K562 (cell line): ENCODE results near the gene PRR36. TPM values are rescaled to one million over a fixed set of nuclear protein-coding genes. Genes with fewer than 3 reads are reported as not detected.

ENCODE experiments used
- GATA2 ChIP-seq: sonication (generic); formaldehyde crosslinking; IDR thresholded peaks from 2 replicates; pipeline ENCODE4 v1.4.0; 2020; ENCODE audit warnings: mild to moderate bottlenecking, missing genetic modification reagents
- MXI1 ChIP-seq: IDR thresholded peaks from 2 replicates; pipeline ENCODE4 v1.6.1; 2011; ENCODE audit warnings: low read depth, mild to moderate bottlenecking, improper control_type of control experiment, low read length
- NEUROD1 ChIP-seq: fragments of 150-350 bp; IDR thresholded peaks from 2 replicates; pipeline ENCODE4 v1.6.1; 2014; ENCODE audit warnings: borderline replicate concordance, low read length, low read depth; ENCODE audit not compliant: partially characterized antibody
- ZNF76 ChIP-seq: fragments of 250-450 bp; sonication (Bioruptor Pico); IDR thresholded peaks from 2 replicates; pipeline ENCODE4 v1.4.0; 2020; ENCODE audit warnings: mild to moderate bottlenecking, moderate library complexity, borderline replicate concordance
- polyA plus RNA-seq, 8 experiments: library from polyadenylated mRNA; depleted of rRNA in 4 of 8; stranded (reverse) in 5 of 8; unstranded in 3 of 8; fragments of >200 nt; fragmentation: Nextera tagmentation in 2 of 8; fragmentation: Illumina TruSeq in 1 of 8; extraction: Ambion mirVana in 2 of 8; extraction: Trizol in 1 of 8; gene quantifications; 2 replicates each; pipeline versions ENCODE4 v1.2.1 to v1.2.3, GENCODE V29; 2011 to 2014; ENCODE audit warnings: inconsistent platforms in 1 of 8, missing spikeins in 1 of 8
- total RNA-seq, 7 experiments: library from RNA; depleted of rRNA in 6 of 7; stranded (reverse); fragments of >200 nt in 6 of 7; fragmentation: Illumina TruSeq in 2 of 7; extraction: Trizol in 2 of 7; gene quantifications; 2 replicates each; pipeline versions ENCODE4 v1.2.1 to v1.2.3, GENCODE V29; 2011 to 2021; ENCODE audit warnings: low replicate concordance in 1 of 7
- TF ChIP-seq, protein P1 (sequence below): sonication (generic); formaldehyde crosslinking; IDR thresholded peaks from 2 replicates; pipeline ENCODE4 v1.8.1; 2023; ENCODE audit warnings: mild to moderate bottlenecking, missing genetic modification reagents
- TF ChIP-seq, protein P2 (sequence below): IDR thresholded peaks from 2 replicates; pipeline ENCODE4 v1.6.1; 2014; ENCODE audit warnings: antibody characterized with exemption
- TF ChIP-seq, protein P3 (sequence below): fragments of 200-600 bp; sonication (generic); IDR thresholded peaks from one replicate; pipeline ENCODE4 v1.6.1; 2012; ENCODE audit warnings: mild to moderate bottlenecking, low read depth, low read length, inconsistent platforms

The PRR36 gene
- total and polyA plus RNA-seq, 9 of the 15 experiments (the other 6 are each of a cell fraction or from before 2014, with no cell fraction given): 0.05 to 0.42 (median 0.06) TPM; not detected in 6

DNA sequence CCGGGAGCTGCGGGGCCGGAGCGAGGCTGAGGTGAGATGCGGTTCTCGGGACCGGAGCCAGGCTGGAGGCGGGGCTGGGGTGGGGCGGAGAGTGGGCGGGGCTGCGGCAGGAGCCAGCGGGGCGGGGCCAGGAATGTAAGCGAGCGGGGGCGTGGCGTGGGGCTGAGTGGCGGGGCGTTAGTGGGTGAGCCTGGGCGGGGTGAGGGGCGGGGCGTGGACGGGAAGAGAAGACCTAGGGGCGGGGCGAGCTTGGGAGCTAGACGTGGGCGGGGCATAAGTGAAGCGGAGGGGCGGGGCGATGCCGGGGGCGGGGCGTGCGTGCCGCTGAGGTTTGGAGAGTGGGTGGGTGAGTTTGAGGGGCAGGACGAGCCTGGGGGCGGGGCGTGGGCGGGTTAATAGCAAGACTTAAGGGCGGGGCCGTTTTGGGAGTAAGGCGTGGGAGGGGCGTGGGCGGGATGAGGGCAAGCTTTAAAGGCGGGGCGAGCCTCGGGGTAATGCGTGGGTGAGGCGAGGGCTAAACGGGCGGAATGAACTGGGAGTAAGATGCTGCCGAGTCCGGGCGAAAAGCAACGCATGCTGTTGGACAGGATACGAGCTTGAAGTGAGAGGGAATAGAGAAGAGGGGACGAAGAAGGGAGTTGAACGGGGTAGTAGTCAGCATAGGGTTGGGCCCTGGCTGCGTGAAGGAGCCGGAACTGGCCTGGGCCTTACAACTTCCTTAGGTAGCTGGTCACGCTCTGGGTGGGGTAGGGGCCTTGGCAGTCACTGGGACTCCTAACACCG lies 46.5 kb upstream of the PRR36 start (continued):
- TF ChIP-seq, protein P1, sequence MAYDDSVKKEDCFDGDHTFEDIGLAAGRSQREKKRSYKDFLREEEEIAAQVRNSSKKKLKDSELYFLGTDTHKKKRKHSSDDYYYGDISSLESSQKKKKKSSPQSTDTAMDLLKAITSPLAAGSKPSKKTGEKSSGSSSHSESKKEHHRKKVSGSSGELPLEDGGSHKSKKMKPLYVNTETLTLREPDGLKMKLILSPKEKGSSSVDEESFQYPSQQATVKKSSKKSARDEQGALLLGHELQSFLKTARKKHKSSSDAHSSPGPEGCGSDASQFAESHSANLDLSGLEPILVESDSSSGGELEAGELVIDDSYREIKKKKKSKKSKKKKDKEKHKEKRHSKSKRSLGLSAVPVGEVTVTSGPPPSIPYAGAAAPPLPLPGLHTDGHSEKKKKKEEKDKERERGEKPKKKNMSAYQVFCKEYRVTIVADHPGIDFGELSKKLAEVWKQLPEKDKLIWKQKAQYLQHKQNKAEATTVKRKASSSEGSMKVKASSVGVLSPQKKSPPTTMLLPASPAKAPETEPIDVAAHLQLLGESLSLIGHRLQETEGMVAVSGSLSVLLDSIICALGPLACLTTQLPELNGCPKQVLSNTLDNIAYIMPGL (CRISPR knock-in tag): no peak
- no peak; the same call in 1 of the 2 replicates for TF ChIP-seq MXI1
- TF ChIP-seq ZNF76 (CRISPR knock-in tag): no peak
- no peak for TF ChIP-seq NEUROD1
- TF ChIP-seq, protein P2, sequence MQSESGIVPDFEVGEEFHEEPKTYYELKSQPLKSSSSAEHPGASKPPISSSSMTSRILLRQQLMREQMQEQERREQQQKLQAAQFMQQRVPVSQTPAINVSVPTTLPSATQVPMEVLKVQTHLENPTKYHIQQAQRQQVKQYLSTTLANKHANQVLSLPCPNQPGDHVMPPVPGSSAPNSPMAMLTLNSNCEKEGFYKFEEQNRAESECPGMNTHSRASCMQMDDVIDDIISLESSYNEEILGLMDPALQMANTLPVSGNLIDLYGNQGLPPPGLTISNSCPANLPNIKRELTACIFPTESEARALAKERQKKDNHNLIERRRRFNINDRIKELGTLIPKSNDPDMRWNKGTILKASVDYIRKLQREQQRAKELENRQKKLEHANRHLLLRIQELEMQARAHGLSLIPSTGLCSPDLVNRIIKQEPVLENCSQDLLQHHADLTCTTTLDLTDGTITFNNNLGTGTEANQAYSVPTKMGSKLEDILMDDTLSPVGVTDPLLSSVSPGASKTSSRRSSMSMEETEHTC: no peak
- TF ChIP-seq GATA2 (CRISPR knock-in tag): no peak
- TF ChIP-seq, protein P3, sequence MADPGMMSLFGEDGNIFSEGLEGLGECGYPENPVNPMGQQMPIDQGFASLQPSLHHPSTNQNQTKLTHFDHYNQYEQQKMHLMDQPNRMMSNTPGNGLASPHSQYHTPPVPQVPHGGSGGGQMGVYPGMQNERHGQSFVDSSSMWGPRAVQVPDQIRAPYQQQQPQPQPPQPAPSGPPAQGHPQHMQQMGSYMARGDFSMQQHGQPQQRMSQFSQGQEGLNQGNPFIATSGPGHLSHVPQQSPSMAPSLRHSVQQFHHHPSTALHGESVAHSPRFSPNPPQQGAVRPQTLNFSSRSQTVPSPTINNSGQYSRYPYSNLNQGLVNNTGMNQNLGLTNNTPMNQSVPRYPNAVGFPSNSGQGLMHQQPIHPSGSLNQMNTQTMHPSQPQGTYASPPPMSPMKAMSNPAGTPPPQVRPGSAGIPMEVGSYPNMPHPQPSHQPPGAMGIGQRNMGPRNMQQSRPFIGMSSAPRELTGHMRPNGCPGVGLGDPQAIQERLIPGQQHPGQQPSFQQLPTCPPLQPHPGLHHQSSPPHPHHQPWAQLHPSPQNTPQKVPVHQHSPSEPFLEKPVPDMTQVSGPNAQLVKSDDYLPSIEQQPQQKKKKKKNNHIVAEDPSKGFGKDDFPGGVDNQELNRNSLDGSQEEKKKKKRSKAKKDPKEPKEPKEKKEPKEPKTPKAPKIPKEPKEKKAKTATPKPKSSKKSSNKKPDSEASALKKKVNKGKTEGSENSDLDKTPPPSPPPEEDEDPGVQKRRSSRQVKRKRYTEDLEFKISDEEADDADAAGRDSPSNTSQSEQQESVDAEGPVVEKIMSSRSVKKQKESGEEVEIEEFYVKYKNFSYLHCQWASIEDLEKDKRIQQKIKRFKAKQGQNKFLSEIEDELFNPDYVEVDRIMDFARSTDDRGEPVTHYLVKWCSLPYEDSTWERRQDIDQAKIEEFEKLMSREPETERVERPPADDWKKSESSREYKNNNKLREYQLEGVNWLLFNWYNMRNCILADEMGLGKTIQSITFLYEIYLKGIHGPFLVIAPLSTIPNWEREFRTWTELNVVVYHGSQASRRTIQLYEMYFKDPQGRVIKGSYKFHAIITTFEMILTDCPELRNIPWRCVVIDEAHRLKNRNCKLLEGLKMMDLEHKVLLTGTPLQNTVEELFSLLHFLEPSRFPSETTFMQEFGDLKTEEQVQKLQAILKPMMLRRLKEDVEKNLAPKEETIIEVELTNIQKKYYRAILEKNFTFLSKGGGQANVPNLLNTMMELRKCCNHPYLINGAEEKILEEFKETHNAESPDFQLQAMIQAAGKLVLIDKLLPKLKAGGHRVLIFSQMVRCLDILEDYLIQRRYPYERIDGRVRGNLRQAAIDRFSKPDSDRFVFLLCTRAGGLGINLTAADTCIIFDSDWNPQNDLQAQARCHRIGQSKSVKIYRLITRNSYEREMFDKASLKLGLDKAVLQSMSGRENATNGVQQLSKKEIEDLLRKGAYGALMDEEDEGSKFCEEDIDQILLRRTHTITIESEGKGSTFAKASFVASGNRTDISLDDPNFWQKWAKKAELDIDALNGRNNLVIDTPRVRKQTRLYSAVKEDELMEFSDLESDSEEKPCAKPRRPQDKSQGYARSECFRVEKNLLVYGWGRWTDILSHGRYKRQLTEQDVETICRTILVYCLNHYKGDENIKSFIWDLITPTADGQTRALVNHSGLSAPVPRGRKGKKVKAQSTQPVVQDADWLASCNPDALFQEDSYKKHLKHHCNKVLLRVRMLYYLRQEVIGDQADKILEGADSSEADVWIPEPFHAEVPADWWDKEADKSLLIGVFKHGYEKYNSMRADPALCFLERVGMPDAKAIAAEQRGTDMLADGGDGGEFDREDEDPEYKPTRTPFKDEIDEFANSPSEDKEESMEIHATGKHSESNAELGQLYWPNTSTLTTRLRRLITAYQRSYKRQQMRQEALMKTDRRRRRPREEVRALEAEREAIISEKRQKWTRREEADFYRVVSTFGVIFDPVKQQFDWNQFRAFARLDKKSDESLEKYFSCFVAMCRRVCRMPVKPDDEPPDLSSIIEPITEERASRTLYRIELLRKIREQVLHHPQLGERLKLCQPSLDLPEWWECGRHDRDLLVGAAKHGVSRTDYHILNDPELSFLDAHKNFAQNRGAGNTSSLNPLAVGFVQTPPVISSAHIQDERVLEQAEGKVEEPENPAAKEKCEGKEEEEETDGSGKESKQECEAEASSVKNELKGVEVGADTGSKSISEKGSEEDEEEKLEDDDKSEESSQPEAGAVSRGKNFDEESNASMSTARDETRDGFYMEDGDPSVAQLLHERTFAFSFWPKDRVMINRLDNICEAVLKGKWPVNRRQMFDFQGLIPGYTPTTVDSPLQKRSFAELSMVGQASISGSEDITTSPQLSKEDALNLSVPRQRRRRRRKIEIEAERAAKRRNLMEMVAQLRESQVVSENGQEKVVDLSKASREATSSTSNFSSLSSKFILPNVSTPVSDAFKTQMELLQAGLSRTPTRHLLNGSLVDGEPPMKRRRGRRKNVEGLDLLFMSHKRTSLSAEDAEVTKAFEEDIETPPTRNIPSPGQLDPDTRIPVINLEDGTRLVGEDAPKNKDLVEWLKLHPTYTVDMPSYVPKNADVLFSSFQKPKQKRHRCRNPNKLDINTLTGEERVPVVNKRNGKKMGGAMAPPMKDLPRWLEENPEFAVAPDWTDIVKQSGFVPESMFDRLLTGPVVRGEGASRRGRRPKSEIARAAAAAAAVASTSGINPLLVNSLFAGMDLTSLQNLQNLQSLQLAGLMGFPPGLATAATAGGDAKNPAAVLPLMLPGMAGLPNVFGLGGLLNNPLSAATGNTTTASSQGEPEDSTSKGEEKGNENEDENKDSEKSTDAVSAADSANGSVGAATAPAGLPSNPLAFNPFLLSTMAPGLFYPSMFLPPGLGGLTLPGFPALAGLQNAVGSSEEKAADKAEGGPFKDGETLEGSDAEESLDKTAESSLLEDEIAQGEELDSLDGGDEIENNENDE: no peak
